DOHH2 (cell line): ENCODE data around the gene EIF3B.
"Not testable (repeated sequence)": the region's sequence is repeated elsewhere in the genome, so short reads cannot be mapped to it uniquely, and the experiment has no call there.

Experiments
- H3F3A ChIP-seq: fragments of 200-600 bp; sonication (generic), shearing (Covaris generic); 2 replicates; pipeline ENCODE4 v1.6.0; 2016; ENCODE audit warnings: antibody characterized with exemption, mild to moderate bottlenecking; ENCODE audit not compliant: control insufficient read depth, insufficient read depth
- H3K27ac ChIP-seq: fragments of 200-600 bp; sonication (generic); 2 replicates; pipeline ENCODE4 v1.5.1; 2014; ENCODE audit warnings: low read depth, mild to moderate bottlenecking, low read length, moderate library complexity
- H3K27me3 ChIP-seq: fragments of 200-600 bp; sonication (generic); 2 replicates; pipeline ENCODE4 v1.6.1; 2014; ENCODE audit warnings: mild to moderate bottlenecking, low read length, mixed read lengths; ENCODE audit not compliant: control insufficient read depth
- H3K36me3 ChIP-seq: fragments of 200-600 bp; sonication (generic); 2 replicates; pipeline ENCODE4 v1.6.1; 2014; ENCODE audit warnings: mild to moderate bottlenecking, low read length, moderate library complexity, mixed read lengths; ENCODE audit not compliant: control insufficient read depth
- H3K4me1 ChIP-seq: fragments of 200-600 bp; sonication (generic); 2 replicates; pipeline ENCODE4 v1.6.1; 2014; ENCODE audit warnings: mild to moderate bottlenecking, low read length, mixed read lengths; ENCODE audit not compliant: control insufficient read depth
- H3K4me2 ChIP-seq: fragments of 200-600 bp; sonication (generic); 2 replicates; pipeline ENCODE4 v1.6.0; 2014; ENCODE audit warnings: mild to moderate bottlenecking, low read length, moderate library complexity
- H3K4me3 ChIP-seq: fragments of 200-600 bp; sonication (generic); 2 replicates; pipeline ENCODE4 v1.5.1; 2014; ENCODE audit warnings: mild to moderate bottlenecking, low read length, mixed read lengths
- H3K79me2 ChIP-seq: fragments of 200-600 bp; sonication (generic); 2 replicates; pipeline ENCODE4 v1.6.1; 2014; ENCODE audit warnings: mild to moderate bottlenecking, low read length, mixed read lengths; ENCODE audit not compliant: control insufficient read depth
- H3K9me2 ChIP-seq: fragments of 200-600 bp; sonication (generic); replicated peaks from 2 replicates; pipeline ENCODE4 v1.6.1; 2014; ENCODE audit warnings: mild to moderate bottlenecking, low read length, mixed read lengths; ENCODE audit not compliant: control insufficient read depth
- H3K9me3 ChIP-seq: fragments of 200-600 bp; sonication (generic); 2 replicates; pipeline ENCODE4 v1.6.1; 2014; ENCODE audit warnings: antibody characterized with exemption, low read length, mixed read lengths; ENCODE audit not compliant: control insufficient read depth, insufficient read depth
- H4K20me1 ChIP-seq: fragments of 200-600 bp; sonication (generic); 2 replicates; pipeline ENCODE4 v1.6.0; 2014; ENCODE audit warnings: low read depth, mild to moderate bottlenecking, antibody characterized with exemption, low read length, moderate library complexity; ENCODE audit not compliant: control insufficient read depth, insufficient read depth
- CTCF ChIP-seq: fragments of 200-600 bp; sonication (generic); IDR thresholded peaks from one replicate; pipeline ENCODE4 v1.5.1; 2014; ENCODE audit warnings: antibody characterized with exemption, mild to moderate bottlenecking, low read depth, low read length; ENCODE audit not compliant: poor library complexity, severe bottlenecking
- EZH2phosphoT487 ChIP-seq: fragments of 200-600 bp; sonication (generic); IDR thresholded peaks from 2 replicates; pipeline ENCODE4 v1.6.1; 2017; ENCODE audit warnings: borderline replicate concordance, mild to moderate bottlenecking, antibody characterized with exemption, low read length, moderate library complexity, mixed read lengths

The EIF3B gene

GRCh38 chr7:2314209-2314955 is 40.2 kb upstream of the EIF3B start, which contains the start of gene SNX8:
SNX8 (minus strand) TSS chr7:2314441; CDS start chr7:2314421, 20 bp downstream.
- no peak for TF ChIP-seq CTCF
- no peak for TF ChIP-seq EZH2phosphoT487
- peak within 1 kb of the TSS; percentile 51 for H3K27ac ChIP-seq
- peak within 1 kb of the TSS; percentile 83 for H3K4me2 ChIP-seq

GRCh38 chr7:2314956-2315530 is 39.6 kb upstream of the EIF3B start:
- H3K4me2 ChIP-seq: peak overlapping the region; percentile 83
- peak overlapping the region; percentile 82 for H3K4me3 ChIP-seq
- not testable (repeated sequence) for H3K9me2 ChIP-seq, H3K27me3 ChIP-seq, H3K27ac ChIP-seq, H3K36me3 ChIP-seq, H4K20me1 ChIP-seq, H3K9me3 ChIP-seq
- peaks cover 65% of the 10 kb centered on the region for H3K4me1 ChIP-seq
- H3K79me2 ChIP-seq: peaks cover 39% of the 10 kb centered on the region
- H3F3A ChIP-seq: peaks cover 34% of the 10 kb centered on the region

More at GRCh38 chr7:2314209-2314955, 40.2 kb upstream of the EIF3B start, which contains the start of gene SNX8:
- Histone ChIP-seq H3K9me3 (peaks cover 7% of the 10 kb centered on the region; the same call in 1 of the 2 replicates), H3K79me2 (peaks cover 46% of the 10 kb centered on the region), H3K36me3 (peaks cover 8% of the 10 kb centered on the region), H3K4me1 (peaks cover 68% of the 10 kb centered on the region), H4K20me1 (no peaks in the 10 kb centered on the region), H3K27me3 (no peaks in the 10 kb centered on the region), H3K9me2 (no peaks in the 10 kb centered on the region), H3K4me3 (peak within 1 kb of the TSS; percentile 82), H3F3A (peaks cover 34% of the 10 kb centered on the region)

- no peak overlapping the region for H3K4me3 ChIP-seq
- H3K4me1 ChIP-seq: peaks cover 57% of the 10 kb centered on the region
- H4K20me1 ChIP-seq: no peaks in the 10 kb centered on the region
- no peaks in the 10 kb centered on the region for H3K9me2 ChIP-seq
- H3K9me3 ChIP-seq: peaks cover 7% of the 10 kb centered on the region; the same call in 1 of the 2 replicates
- peaks cover 32% of the 10 kb centered on the region for H3K79me2 ChIP-seq
- H3K36me3 ChIP-seq: no peaks in the 10 kb centered on the region; the same call in 1 of the 2 replicates
- peaks cover 29% of the 10 kb centered on the region for H3F3A ChIP-seq
- H3K27ac ChIP-seq: no peak overlapping the region
- no peak for TF ChIP-seq EZH2phosphoT487
- TF ChIP-seq CTCF: no peak
- no peak overlapping the region for H3K4me2 ChIP-seq
- no peaks in the 10 kb centered on the region for H3K27me3 ChIP-seq
Observed at GRCh38 chr7:2315787-2316186, 38.8 kb upstream of the EIF3B start.

GRCh38 chr7:2316578-2316977 is 38.0 kb upstream of the EIF3B start:
- H3K79me2 ChIP-seq: peaks cover 24% of the 10 kb centered on the region
- no peak overlapping the region for H3K4me2 ChIP-seq
- no peaks in the 10 kb centered on the region for H3K9me2 ChIP-seq
- no peaks in the 10 kb centered on the region for H4K20me1 ChIP-seq
- no peaks in the 10 kb centered on the region for H3K36me3 ChIP-seq
- H3K9me3 ChIP-seq: peaks cover 7% of the 10 kb centered on the region; the same call in 1 of the 2 replicates
- H3K4me3 ChIP-seq: no peak overlapping the region
- TF ChIP-seq EZH2phosphoT487 (no peak), CTCF (no peak)
- peaks cover 49% of the 10 kb centered on the region for H3K4me1 ChIP-seq
- H3K27me3 ChIP-seq: no peaks in the 10 kb centered on the region
- peaks cover 22% of the 10 kb centered on the region for H3F3A ChIP-seq
- no peak overlapping the region for H3K27ac ChIP-seq
